K562 treated with DMSO at 1 percent for 12 hours (cell line): Measurements from ENCODE around the gene NEIL1. TPM values are rescaled to one million over a fixed set of nuclear protein-coding genes. Genes with fewer than 3 reads are reported as not detected.

Source experiments
- total RNA-seq: library from RNA; unstranded; fragments of 300-600 nt; gene quantifications from 2 replicates; pipeline ENCODE4 v1.2.3, GENCODE V29; 2022; ENCODE audit not compliant: insufficient read depth

Gene NEIL1, protein sequence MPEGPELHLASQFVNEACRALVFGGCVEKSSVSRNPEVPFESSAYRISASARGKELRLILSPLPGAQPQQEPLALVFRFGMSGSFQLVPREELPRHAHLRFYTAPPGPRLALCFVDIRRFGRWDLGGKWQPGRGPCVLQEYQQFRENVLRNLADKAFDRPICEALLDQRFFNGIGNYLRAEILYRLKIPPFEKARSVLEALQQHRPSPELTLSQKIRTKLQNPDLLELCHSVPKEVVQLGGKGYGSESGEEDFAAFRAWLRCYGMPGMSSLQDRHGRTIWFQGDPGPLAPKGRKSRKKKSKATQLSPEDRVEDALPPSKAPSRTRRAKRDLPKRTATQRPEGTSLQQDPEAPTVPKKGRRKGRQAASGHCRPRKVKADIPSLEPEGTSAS
- total RNA-seq = 1.5 and 6.3 TPM in 2 replicates

GRCh38 chr15:75346796-75347221, at the start of gene NEIL1:
TSS of gene NEIL1 (plus strand) at chr15:75347039. CDS start at chr15:75348906, 1,867 bp downstream.

GRCh38 chr15:75335705-75336355, 11.0 kb upstream of the NEIL1 start, which contains the start of gene COMMD4:
TSS of gene COMMD4 (plus strand) at chr15:75336063. CDS start at chr15:75336090, 27 bp downstream.

GRCh38 chr15:75367913-75368688, 21.3 kb downstream of the NEIL1 start, which contains the start of gene MAN2C1:
TSS of gene MAN2C1 (minus strand) at chr15:75368607. CDS start at chr15:75368583, 24 bp downstream.

Other genes starting within 250 kb of the NEIL1 start
- 24.8 and 45.2 TPM in 2 replicates for gene C15orf39, start 145.2 kb upstream of the NEIL1 start, total RNA-seq
- not detected in 2 replicates for gene GOLGA6C, start 88.7 kb upstream of the NEIL1 start, total RNA-seq
- gene GOLGA6D, start 64.2 kb upstream of the NEIL1 start, total RNA-seq = not detected in 2 replicates
- gene COMMD4, start 11.0 kb upstream of the NEIL1 start, total RNA-seq = 77.0 and 101 TPM in 2 replicates
- 36.6 and 70.2 TPM in 2 replicates for gene MAN2C1, start 21.6 kb downstream of the NEIL1 start, total RNA-seq
- 9.1 and 32.6 TPM in 2 replicates for gene SIN3A, start 104.7 kb downstream of the NEIL1 start, total RNA-seq
- 13.3 and 28.2 TPM in 2 replicates for gene PTPN9, start 232.3 kb downstream of the NEIL1 start, total RNA-seq